GM19328 (cell line): ENCODE measurements around the gene KLF15.

Source experiments
- ATAC-seq: cut with Tn5 transposase; IDR thresholded peaks from one replicate; pipeline ENCODE4 v1.9.1; 2021; ENCODE audit warnings: mild to moderate bottlenecking, moderate library complexity; ENCODE audit not compliant: unreplicated experiment

KLF15 gene

GRCh38 chr3:126364130-126364695 lies 7.0 kb upstream of the KLF15 start:
- ATAC-seq: no peak

- no peak for ATAC-seq
These were observed 4.0 kb upstream of the KLF15 start for GRCh38 chr3:126361211-126361610.

- no peak for ATAC-seq
These were observed 3.5 kb upstream of the KLF15 start for GRCh38 chr3:126360714-126361060.

GRCh38 chr3:126360046-126360713 lies 3.0 kb upstream of the KLF15 start:
- ATAC-seq: no peak

- no peak for ATAC-seq
These were observed 1.6 kb upstream of the KLF15 start for GRCh38 chr3:126358816-126359181.

GRCh38 chr3:126358038-126358815 lies 1.0 kb upstream of the KLF15 start:
- no peak for ATAC-seq

- ATAC-seq: peak; percentile 17
These were observed 589 bp downstream of the KLF15 start for GRCh38 chr3:126356373-126357264.

GRCh38 chr3:126355777-126356372 lies 1.3 kb downstream of the KLF15 start:
- no peak for ATAC-seq

GRCh38 chr3:126355251-126355650 lies 2.0 kb downstream of the KLF15 start:
- no peak for ATAC-seq

- ATAC-seq: no peak
These were observed 2.4 kb downstream of the KLF15 start for GRCh38 chr3:126354776-126355175.

GRCh38 chr3:126353694-126354321 lies 3.4 kb downstream of the KLF15 start:
- no peak for ATAC-seq

GRCh38 chr3:126352476-126353454 lies 4.4 kb downstream of the KLF15 start:
- no peak for ATAC-seq

- ATAC-seq: no peak
These were observed 5.3 kb downstream of the KLF15 start for GRCh38 chr3:126351771-126352475.

- no peak for ATAC-seq
These were observed 6.0 kb downstream of the KLF15 start for GRCh38 chr3:126351086-126351770.

GRCh38 chr3:126350502-126351085 lies 6.6 kb downstream of the KLF15 start:
- ATAC-seq: no peak

GRCh38 chr3:126349611-126350501 lies 7.4 kb downstream of the KLF15 start:
- no peak for ATAC-seq

GRCh38 chr3:126349071-126349470 lies 8.1 kb downstream of the KLF15 start:
- no peak for ATAC-seq
